Measurements from ENCODE around the gene E2F4.
A peak's percentile ranks its signal among the peaks of the same experiment; 100 is the strongest.

E2F4 gene

DNA sequence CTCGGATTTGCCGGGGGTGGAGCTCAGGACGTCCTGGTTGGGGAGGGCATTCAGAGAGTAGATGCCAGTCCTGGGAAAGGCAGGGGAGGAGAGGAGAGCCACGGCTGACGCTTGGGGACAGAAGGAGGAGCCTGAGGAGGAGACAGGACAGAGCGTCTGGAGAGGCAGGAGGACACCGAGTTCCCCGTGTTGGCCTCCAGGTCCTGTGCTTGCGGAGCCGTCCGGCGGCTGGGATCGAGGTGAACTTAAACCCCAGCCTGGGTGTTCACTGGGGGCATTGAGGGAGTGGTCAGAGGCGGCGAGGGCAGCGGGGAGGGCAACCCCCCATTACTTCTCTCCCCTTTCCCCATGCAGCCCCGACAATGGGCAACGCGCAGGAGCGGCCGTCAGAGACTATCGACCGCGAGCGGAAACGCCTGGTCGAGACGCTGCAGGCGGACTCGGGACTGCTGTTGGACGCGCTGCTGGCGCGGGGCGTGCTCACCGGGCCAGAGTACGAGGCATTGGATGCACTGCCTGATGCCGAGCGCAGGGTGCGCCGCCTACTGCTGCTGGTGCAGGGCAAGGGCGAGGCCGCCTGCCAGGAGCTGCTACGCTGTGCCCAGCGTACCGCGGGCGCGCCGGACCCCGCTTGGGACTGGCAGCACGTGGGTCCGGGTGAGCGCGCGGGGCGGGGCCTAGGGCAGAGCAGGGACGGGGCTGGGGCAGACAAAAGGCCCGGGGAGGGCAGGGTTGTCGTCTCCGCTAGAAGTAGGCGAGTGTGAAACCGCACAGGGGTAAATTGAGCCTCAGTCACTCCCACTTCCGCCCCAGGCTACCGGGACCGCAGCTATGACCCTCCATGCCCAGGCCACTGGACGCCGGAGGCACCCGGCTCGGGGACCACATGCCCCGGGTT, 17.9 kb upstream of the E2F4 start:
- peak in 54 of 56 donors; percentile 20 to 92 (median 66) for DNase-seq

DNA sequence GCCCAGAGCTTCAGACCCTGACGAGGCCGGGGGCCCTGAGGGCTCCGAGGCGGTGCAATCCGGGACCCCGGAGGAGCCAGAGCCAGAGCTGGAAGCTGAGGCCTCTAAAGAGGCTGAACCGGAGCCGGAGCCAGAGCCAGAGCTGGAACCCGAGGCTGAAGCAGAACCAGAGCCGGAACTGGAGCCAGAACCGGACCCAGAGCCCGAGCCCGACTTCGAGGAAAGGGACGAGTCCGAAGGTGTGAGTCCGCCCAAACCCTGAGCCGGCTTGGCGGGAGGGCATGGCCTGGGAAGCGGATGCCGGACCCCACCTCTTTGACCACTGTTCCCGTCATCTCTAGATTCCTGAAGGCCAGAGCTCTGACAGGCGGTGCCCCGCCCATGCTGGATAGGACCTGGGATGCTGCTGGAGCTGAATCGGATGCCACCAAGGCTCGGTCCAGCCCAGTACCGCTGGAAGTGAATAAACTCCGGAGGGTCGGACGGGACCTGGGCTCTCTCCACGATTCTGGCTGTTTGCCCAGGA, 17.2 kb upstream of the E2F4 start:
- DNase-seq = no peak

DNA sequence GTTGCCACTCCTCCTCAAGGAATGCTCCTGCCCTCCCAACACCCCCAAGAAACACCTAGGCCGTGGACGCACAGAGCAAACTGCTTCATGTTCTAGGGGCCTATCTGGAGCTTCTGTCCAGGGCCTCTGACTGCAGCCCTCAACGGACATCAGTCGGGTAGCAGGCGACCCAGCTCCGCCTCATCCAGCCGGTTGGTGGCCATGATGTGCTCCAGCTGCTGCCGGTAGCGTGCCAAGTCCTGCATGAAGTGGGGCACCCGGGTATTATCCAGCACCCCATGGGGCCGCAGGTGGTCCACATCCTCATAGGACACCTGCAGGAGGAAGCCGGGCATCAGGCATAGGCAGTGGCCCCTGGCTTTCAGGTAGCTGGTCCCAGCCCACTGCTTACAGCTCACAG, 15.3 kb upstream of the E2F4 start:
- DNase-seq = no peak

DNA sequence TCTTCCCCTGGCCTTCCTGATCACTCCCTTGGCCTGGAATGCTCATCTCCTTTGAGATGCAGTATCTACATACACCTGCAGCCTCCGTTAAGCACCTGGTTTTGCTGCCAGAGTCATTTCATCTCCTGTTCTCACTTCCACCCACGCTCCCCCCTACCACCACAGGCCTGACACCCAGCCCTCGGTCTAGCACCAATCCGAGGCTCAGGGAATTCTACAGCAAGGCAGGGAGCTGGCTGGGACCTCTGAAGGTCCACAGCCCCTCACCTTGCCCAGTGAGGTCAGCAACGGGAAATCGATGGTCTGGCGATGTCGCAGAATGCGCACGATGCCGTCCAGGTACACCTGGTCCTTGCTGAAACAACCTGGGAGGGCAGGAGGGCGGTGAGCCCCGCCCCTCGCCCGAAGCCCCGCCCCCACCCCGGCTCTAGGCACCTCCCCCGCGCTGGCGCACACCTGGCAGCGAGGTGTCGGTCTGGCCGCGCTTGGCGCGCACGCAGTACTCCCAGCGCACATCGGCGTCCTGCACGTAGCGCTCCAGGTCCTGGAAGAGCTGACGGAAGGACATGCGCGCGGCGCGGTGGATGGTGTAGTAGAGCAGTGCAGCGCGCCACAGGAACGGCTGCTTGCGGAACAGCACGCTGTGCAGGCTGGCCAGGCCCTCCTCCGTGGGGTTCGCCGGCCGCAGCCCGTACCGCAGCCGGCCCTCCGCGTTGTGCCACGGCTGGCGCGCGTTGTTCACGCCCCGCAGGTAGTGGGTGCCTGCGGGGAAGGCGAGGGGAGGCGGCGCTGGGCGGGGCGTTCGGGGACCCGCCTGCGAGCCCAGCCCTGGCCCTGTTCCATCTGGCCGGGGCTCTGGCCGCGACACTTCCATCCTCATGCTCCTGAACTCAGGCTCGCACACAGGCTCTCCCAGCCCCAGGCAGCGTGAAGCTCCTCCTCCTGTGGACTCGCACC, 13.9 kb upstream of the E2F4 start:
- peak in 17 of 56 donors; percentile 14 to 56 (median 41) for DNase-seq

DNA sequence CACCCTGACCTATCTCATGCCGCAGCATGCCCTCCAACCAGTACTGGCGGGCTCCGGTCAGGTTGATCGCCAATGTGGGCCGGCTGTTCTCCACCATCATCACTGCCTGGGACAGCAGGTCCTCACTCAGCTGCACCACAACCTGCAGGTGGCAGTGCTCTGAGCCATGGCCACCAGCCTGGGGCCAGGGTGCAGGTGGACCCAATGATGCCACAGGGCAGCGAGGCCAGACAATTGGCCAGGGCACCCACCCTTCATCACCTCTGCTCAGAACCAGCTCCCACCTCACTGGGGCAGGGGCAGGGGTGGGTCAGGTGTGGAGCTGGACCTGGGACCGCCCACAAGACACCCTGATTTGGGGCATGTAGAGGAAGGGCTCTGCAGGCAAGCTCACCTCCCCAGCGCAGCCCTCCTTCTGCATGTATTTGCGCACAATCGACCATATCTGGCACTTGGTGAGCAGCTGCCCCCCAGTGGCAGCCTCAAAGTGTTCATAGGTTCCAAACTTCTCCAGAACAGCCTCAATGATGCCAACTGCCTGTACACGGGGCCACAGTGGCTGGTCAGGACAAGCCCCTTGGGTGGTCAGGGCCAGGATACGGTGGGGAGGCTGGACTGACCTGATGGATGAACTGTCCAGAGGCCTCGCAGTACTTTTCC, 12.4 kb upstream of the E2F4 start:
- DNase-seq = no peak

DNA sequence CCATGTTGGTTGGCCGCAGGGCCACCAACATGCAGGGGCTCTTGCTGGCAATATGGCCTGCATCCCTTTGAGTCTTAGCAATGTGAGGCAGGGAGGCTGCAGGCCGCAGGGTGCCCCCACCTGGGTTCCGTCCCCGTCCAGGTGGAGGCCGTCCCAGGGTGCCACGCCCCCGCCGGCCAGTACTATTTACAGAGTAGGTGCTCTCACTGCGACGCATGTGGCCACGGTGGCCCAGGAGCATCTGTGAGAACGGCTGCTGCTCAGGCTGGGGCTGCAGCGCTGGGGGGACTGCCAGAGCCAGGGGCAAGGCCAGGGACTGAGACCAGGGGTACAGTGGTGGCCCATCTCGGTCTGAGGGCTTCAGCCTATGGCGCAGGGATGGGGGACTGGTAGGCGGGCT, 11.8 kb upstream of the E2F4 start:
- no peak for DNase-seq

DNA sequence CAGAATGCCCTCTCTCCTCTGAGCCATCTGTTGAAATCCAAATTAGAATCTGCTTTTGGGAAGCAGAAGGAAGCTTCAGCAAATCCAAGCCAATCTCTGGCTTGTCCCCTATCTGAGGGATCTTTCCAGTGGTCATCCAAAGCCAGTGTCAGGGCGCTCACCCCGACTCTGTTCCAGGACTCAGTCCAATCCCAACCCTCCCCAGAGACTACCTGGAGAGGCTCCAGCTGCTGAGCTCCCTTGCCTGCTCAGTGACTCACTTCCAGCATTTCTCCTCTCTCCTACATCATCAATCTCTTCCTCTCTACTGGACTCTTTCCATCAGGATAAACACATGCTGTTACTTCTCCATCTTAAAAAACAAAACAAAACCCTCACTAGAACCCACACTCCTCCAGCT, 10.6 kb upstream of the E2F4 start:
- DNase-seq = peak in 1 of 56 donors; percentile 27

DNA sequence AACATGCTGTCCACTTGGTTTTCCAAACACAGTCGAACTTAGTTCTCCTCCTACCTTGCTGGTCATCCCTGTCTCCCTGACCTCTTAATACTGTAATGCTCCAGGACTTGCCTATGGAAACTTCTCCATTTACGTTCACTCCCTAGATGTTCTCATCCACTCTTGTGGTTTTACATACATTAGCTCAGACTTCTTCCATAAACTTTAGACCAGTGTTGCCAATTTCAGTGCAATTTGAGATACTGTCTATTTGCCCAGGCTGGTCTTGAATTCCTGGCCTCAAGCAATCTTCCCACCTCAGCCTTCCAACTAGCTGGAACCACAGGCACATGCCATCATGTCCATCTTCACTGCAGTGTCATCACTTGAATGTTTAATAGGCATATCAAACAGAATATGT, 9.7 kb upstream of the E2F4 start:
- DNase-seq = no peak

DNA sequence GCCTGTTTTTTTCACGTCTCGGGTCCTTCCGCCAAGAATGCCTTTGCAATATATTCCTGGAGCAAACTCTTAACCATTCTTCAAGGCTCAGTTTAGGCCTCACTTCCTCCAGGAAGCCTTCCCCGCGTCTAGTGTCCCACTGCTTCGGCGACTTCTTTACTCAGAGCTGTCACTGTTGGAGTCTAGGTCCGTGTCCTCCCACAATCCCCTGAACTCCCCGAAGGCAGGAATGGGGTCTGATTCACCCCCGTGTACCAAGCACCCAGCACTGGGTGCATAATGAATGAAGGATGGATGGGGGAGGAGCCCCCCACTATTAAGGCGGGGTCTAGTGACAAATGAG, 8.7 kb upstream of the E2F4 start:
- DNase-seq = no peak

DNA sequence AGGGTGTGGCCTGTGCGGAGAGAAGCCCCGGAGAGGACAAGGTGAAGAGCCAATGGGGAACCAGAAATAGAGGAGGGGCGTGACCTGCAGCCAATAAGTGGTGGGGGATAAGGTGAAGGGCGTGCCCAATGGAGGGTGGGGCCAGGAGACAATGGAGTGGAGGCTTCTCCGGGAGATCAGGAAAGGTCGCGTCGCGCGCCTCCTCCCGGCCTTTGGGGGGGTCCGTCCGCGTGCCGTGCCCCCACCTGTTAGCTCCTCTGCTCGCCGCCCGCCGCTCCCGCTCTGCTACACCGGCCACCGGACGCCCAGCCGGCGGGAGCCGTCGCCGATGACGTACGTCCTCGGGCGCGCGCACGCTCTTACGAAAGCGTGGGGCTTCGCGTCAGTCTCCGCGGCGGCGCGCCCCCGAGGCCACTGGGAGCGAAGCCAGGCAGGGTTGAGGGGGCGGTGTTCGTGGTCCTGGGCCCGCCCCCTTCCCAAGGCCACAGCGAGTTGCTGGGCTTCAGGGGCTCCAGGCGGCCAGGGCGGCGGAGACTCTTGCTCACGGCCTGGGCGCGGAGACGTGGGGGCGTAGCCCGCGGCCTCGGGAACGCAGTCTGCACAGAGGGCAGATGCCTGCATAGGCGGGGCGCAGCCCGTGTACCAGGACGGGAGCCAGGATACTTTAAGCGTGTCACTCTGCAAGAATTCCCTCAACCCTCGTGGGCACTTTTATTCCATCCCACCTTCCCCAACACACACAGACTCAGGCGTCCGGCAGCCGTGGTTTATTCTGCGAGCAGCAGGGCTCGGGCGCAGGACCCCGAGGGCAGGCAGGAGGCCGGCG, 8.1 kb upstream of the E2F4 start, which contains the start of gene MATCAP1:
Gene MATCAP1 (minus strand): TSS at position 337 of the 826 bp plus-strand sequence. CDS start 3,353 bp downstream, outside the sequence.
- DNase-seq = peak in 55 of 56 donors; percentile 78 to 98 (median 93)

DNA sequence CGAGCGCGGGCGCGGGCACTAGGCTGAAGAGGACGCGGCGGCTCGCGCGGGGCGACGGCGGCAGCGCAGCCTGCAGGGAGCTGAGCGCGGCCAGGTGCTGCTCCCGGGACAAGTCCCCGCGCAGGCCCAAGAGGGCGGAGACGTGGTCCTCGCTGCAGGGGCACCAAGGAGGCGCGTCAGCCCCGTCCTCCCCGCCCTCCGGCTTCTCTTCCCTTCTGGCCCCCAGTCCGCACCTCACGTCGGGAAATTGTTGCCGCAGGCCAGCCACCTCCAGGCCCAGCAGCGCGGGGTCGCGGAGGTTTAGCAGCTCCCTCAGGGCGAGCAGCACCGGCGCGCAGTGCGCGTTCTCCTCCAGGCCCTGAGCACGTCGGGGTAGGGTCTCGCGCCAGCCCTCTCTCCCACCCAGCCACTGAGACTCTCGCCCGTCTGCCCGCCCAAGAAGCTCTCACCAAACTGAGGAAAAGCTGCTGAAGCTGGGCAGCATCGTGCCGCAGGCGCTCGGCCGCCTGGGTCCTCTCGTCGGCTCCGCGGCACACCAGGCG, 7.4 kb upstream of the E2F4 start:
- DNase-seq = peak in 1 of 56 donors; percentile 52

DNA sequence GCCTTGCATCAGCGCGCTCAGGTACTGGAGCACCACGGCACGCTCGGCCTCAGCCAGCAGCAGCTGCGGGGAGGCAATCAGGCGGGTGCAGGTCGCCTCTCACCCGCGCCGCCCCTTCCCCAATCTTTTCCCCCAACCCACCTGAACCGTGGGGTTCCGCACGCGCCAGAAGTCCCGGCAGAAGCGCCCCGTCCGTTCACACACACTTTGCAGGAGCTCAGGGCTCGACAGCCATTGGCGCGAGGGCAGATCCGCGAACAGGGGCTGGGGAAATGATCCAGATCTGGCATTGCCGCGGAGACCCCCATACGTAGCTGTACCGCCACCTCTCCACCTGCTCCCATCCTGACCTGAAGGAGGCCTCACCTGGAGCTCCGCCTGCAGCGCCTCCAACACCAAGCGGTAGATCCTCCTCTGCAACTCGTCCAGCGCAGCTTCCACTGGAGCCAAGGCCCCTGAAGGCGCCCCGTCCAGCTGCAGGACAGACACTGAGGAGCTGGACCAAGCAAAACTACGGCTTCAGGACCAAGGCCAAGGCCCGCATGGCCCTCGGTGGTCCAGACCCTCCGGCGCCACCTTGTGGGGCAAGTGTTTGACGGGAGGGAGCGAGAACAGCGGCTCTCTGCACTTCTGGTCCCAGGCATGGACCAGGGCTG, 6.8 kb upstream of the E2F4 start:
- DNase-seq = peak in 53 of 56 donors; percentile 11 to 89 (median 66)

DNA sequence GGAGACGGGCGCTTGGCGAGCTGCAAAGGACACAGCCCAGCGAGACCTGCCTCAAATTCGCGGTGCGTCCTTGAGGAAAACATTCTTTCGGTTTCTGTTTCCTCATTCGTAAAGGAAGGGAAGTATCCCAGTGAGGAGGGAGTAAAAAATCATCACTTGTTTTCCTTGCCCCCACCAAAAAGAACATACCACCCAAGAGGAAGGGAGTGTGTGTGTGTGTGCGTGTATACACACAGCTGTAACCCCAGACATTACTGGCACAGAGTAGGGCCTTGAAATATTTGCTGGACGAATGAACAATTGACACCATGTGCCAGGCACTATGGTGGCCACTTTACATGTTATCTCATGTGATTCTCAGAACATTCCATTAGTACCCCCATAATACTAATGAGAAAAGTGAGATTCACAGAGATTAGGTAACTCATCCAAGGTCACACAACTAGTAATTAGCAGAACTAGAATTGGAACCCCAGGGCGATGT, 6.3 kb upstream of the E2F4 start:
- no peak for DNase-seq

DNA sequence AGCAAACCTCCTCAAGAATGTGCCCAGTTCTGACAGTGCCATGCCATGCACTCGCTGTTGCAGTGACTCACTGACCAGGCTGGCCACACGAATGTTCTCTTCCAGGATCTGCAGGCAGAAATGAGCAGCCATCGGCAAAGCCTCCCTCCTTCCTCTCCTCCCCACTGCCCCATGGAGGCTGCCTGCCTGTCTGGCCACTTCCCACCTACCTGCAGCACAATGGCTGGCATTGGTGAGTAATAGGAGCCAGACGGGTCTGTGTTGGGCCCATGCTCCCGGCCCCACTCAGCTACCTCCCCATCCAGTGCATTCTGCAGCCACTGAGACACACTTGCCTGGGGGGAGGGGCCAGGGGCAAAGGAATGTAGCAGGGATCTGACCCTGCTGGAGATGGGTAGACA, 5.4 kb upstream of the E2F4 start:
- DNase-seq = no peak

DNA sequence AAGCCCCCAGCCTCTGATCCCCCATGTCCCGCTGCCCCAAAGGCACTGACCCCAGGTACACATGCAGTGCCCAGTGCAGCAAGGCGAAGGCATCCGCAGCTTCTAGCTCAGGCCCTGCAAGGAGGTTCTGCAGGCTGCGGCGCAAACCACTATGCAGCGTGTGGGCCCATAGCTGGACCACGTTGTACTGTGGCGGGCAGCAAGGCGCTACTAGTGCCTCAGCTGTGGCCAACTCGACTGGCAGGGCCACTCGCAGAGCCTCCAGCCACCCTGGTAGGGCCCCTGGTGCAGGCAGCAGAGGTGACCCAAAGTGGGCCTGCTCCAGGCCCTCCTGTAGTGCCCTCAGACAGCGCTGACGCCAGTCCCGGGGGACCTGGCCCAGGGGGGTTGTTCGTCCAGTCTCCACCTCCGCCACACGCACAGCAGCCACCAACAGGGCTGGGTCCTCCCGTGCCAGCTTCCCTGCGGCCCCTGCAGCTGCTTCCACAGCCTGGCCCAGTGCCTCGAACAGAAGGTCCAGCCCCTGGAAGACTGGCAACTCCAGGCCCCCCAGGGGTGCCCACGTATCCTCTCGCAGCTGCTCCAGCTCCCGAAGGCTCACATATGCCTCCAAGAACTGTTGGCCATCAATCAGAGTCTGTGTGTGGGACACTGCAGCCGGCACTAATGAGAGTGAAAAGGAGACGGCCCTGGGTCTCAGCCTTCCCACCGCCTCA, 4.6 kb upstream of the E2F4 start:
- DNase-seq = no peak

DNA sequence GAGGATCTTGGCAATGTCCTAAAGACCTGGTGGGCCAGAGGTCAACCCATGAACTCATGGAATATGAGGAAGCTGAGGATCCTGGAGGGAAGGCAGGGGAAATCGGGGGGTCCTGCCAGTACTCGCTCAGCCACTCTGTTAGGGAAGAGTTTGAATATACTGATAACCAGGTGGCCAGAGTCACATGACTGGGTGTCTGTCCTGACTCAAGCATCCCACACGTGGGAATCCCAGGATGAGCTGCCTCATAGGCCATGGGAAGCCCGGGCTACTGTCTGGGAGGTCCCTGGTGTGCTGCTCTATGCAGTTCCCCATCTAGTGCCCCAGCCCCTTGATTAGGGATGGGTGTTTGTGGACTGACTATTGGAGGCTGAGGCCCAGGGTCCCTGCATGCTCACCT, 3.6 kb upstream of the E2F4 start:
- no peak for DNase-seq

DNA sequence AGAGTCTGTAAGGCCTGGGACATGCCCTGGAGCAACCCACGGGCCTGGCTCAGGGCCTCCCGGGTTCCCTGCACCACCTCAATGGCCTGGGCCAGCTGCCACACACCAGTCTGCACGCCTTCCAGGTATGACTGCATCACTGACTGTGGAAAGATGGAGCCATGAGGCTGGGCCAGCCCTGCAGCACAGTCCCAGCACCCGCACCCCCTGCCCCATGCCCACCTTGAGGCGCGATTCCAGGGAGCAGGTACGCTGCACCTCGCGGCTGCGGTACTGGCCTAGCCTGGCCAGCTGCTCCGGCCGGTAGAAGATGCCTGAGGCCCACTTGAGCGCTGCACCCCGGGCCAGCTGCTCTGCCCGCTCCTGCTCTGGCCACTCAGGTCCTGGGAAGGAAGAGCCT, 3.2 kb upstream of the E2F4 start:
- no peak for DNase-seq

DNA sequence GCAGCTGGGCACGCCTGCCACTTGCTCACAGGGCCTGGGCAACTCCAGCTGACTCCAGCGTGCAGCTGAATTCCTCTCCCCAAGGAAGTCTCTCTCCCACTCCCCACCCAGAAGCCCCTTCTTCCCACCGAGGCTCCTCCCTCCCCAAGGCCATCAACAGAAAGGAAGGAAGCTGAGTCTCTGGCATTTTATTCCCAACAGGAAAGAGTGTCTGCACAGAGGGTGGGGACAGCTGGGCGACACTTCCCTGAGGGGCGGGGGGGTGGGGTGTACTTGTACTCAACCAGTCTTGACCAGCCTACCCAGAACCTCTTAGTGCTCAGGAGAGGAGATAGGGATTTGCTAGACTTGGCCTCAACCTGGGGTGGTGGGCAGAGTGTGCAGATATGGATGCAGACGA, 1.9 kb upstream of the E2F4 start, which contains the start of gene EXOC3L1:
Gene EXOC3L1 (minus strand): TSS at position 96 of the 400 bp plus-strand sequence. CDS start 460 bp downstream, outside the sequence.
- DNase-seq = no peak
